Colonic mucosa (tissue), 4 donors: ENCODE data around the gene BASP1. TPM values are rescaled to one million over a fixed set of nuclear protein-coding genes. Genes with fewer than 3 reads are reported as not detected.
"Not testable (repeated sequence)": the region's sequence is repeated elsewhere in the genome, so short reads cannot be mapped to it uniquely, and the experiment has no call there.

ENCODE experiments used
- DNase-seq: peaks from one replicate; pipeline ENCODE4 v3.0.0-alpha.2; 2020
- H3K27ac ChIP-seq: fragments of 200-600 bp; one replicate; pipeline ENCODE4 v1.8.0; 2021
- H3K27me3 ChIP-seq: fragments of 200-600 bp; one replicate; pipeline ENCODE4 v1.8.0; 2021
- H3K36me3 ChIP-seq: fragments of 200-600 bp; one replicate; pipeline ENCODE4 v1.8.0; 2021
- H3K4me1 ChIP-seq: fragments of 200-600 bp; one replicate; pipeline ENCODE4 v1.8.0; 2021; ENCODE audit warnings: mild to moderate bottlenecking
- H3K4me3 ChIP-seq: fragments of 200-600 bp; one replicate; pipeline ENCODE4 v1.8.0; 2021
- H3K9ac ChIP-seq, 2 donors: one replicate each; pipeline ENCODE4 v1.7.0; 2013; ENCODE audit warnings: control low read depth in 2 of 2, low read depth in 2 of 2, low read length in 2 of 2
- H3K9me3 ChIP-seq: fragments of 200-600 bp; one replicate; pipeline ENCODE4 v1.8.0; 2021
- CTCF ChIP-seq: fragments of 200-600 bp; IDR thresholded peaks from one replicate; pipeline ENCODE4 v1.8.0; 2022; ENCODE audit warnings: antibody characterized with exemption, mild to moderate bottlenecking
- intact Hi-C: fragments of 100-400 bp; cut with DNase I; formaldehyde crosslinking; loops from one replicate; pipeline ENCODE4 v1.14.1; 2022
- total RNA-seq, 2 donors: library from RNA; stranded (reverse); fragmentation: NEBNext Ultra II Directional in 1 of 2; extraction: Animal tissue kit (Norgen Biotek cat#: 25700) in 1 of 2; gene quantifications; one replicate each; pipeline ENCODE4 v1.2.1, GENCODE V29; 2021
- donor health status: healthy.
- donor health status: DM: no; HTN: no; CAD: no.
- donor health status: DM: no; HTN: no; CAD: no.

BASP1 gene
- total RNA-seq, 2 donors from 2014 or later, result 4.2 to 5.5 TPM

- Histone ChIP-seq H3K27me3 (no peaks in the 10 kb centered on the region), H3K4me1 (peaks cover 12% of the 10 kb centered on the region), H3K4me3 (no peak overlapping the region), H3K36me3 (no peaks in the 10 kb centered on the region), H3K9ac (no peak overlapping the region), H3K9me3 (no peaks in the 10 kb centered on the region), H3K27ac (no peak overlapping the region)
- no peak for TF ChIP-seq CTCF
- intact Hi-C loops, result no loop called here
- DNase-seq, result no peak
Observed at GRCh38 chr5:17256839-17257238, 39.4 kb downstream of the BASP1 start.

- H3K27me3 ChIP-seq, result no peaks in the 10 kb centered on the region
- H3K9me3 ChIP-seq, result no peaks in the 10 kb centered on the region
- H3K27ac ChIP-seq, result no peak overlapping the region
- no peaks in the 10 kb centered on the region for H3K36me3 ChIP-seq
- intact Hi-C loops, result no loop called here
- TF ChIP-seq CTCF, result no peak
- DNase-seq, result peak; percentile 25
- H3K9ac ChIP-seq, result no peak overlapping the region
- H3K4me1 ChIP-seq, result peaks cover 12% of the 10 kb centered on the region
- H3K4me3 ChIP-seq, result no peak overlapping the region
Observed at GRCh38 chr5:17257705-17258273, 40.4 kb downstream of the BASP1 start.

- peaks cover 12% of the 10 kb centered on the region for H3K4me1 ChIP-seq
Observed at GRCh38 chr5:17258431-17258830, 41.0 kb downstream of the BASP1 start.

GRCh38 chr5:17259012-17259411 lies 41.6 kb downstream of the BASP1 start:
- H3K27me3 ChIP-seq, result not testable (repeated sequence)
- peaks cover 12% of the 10 kb centered on the region for H3K4me1 ChIP-seq

More at GRCh38 chr5:17258431-17258830, 41.0 kb downstream of the BASP1 start:
- DNase-seq, result no peak
- no peak for TF ChIP-seq CTCF
- H3K9ac ChIP-seq, result no peak overlapping the region
- no peaks in the 10 kb centered on the region for H3K9me3 ChIP-seq
- intact Hi-C loops, result no loop called here
- H3K27me3 ChIP-seq, result no peaks in the 10 kb centered on the region
- H3K4me3 ChIP-seq, result no peak overlapping the region
- no peaks in the 10 kb centered on the region for H3K36me3 ChIP-seq
- H3K27ac ChIP-seq, result no peak overlapping the region

GRCh38 chr5:17259630-17260257 lies 42.3 kb downstream of the BASP1 start:
- Histone ChIP-seq H3K9ac (no peak overlapping the region), H3K4me3 (no peak overlapping the region), H3K36me3 (no peaks in the 10 kb centered on the region), H3K27me3 (no peaks in the 10 kb centered on the region), H3K9me3 (no peaks in the 10 kb centered on the region), H3K27ac (no peak overlapping the region), H3K4me1 (peaks cover 12% of the 10 kb centered on the region)
- no peak for TF ChIP-seq CTCF
- no peak for DNase-seq
- intact Hi-C loops, result no loop called here

More at GRCh38 chr5:17259012-17259411, 41.6 kb downstream of the BASP1 start:
- intact Hi-C loops, H3K4me3 ChIP-seq, DNase-seq, H3K9ac ChIP-seq, H3K9me3 ChIP-seq, H3K36me3 ChIP-seq, H3K27ac ChIP-seq: not testable (repeated sequence)

GRCh38 chr5:17260549-17260948 lies 43.1 kb downstream of the BASP1 start:
- H3K4me1 ChIP-seq, result peaks cover 12% of the 10 kb centered on the region
- no peak for TF ChIP-seq CTCF
- no peak for DNase-seq
- H3K27me3 ChIP-seq, result no peaks in the 10 kb centered on the region
- no peaks in the 10 kb centered on the region for H3K36me3 ChIP-seq
- no peaks in the 10 kb centered on the region for H3K9me3 ChIP-seq
- intact Hi-C loops, result no loop called here
- no peak overlapping the region for H3K9ac ChIP-seq
- H3K27ac ChIP-seq, result no peak overlapping the region
- H3K4me3 ChIP-seq, result no peak overlapping the region
